ENCODE measurements around the gene BABAM2.

DNA sequence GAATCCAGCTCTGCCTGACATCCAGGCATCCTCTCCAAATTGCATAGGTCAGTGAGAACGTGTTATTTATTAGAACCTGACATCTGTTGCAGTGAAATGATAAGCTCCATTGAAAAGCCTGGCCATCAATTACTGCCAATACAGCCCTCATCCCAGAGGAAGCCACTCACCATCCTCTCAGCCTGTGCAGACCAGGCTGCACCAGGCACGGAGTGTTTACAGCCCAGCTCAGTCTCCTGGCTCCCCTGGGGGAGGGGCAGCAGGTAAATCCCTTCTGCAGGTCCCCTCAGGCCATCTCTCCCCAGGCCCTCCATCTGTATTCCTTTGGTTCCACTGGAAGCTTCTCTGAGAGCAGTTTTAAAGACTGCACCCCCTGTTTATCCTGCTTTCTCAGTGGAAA is 419.6 kb downstream of the BABAM2 start:
- TF ChIP-seq, protein P1, sequence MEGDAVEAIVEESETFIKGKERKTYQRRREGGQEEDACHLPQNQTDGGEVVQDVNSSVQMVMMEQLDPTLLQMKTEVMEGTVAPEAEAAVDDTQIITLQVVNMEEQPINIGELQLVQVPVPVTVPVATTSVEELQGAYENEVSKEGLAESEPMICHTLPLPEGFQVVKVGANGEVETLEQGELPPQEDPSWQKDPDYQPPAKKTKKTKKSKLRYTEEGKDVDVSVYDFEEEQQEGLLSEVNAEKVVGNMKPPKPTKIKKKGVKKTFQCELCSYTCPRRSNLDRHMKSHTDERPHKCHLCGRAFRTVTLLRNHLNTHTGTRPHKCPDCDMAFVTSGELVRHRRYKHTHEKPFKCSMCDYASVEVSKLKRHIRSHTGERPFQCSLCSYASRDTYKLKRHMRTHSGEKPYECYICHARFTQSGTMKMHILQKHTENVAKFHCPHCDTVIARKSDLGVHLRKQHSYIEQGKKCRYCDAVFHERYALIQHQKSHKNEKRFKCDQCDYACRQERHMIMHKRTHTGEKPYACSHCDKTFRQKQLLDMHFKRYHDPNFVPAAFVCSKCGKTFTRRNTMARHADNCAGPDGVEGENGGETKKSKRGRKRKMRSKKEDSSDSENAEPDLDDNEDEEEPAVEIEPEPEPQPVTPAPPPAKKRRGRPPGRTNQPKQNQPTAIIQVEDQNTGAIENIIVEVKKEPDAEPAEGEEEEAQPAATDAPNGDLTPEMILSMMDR (conservative IDR thresholded peaks at IDR 0.05), result no peak
- no peak for TF ChIP-seq EZH2 (IDR thresholded peaks at IDR 0.05; ENCODE audit: low read depth)
